Stimulated activated CD8-positive, alpha-beta memory T cell treated with anti-CD3 and anti-CD28 coated beads, Interleukin-12 subunit alpha, Interleukin-12 subunit beta, amount 100 ng/mL, for 4 hours (primary cell): Measurements from ENCODE around the gene CYSRT1.
"Not testable (repeated sequence)": the region's sequence is repeated elsewhere in the genome, so short reads cannot be mapped to it uniquely, and the experiment has no call there.

Experiments used
- DNase-seq: peaks from one replicate; pipeline ENCODE4 v3.0.0-alpha.2; 2020; ENCODE audit warnings: low read depth

Gene CYSRT1

GRCh38 chr9:137237759-137238726, 13.1 kb downstream of the CYSRT1 start:
- no peak for DNase-seq

GRCh38 chr9:137239541-137240200, 14.7 kb downstream of the CYSRT1 start:
- DNase-seq: not testable (repeated sequence)

- peak; percentile 68 for DNase-seq
Observed at GRCh38 chr9:137240318-137240840, 15.4 kb downstream of the CYSRT1 start.

GRCh38 chr9:137240841-137241489, 16.0 kb downstream of the CYSRT1 start, which contains the start of gene TUBB4B:
TSS of gene TUBB4B (plus strand) at chr9:137241287. CDS start at chr9:137241361, 74 bp downstream.
- DNase-seq: peak; percentile 92

GRCh38 chr9:137241490-137242268, 16.7 kb downstream of the CYSRT1 start:
- peak; percentile 65 for DNase-seq

GRCh38 chr9:137242269-137243203, 17.6 kb downstream of the CYSRT1 start:
- DNase-seq: no peak

- not testable (repeated sequence) for DNase-seq
Observed at GRCh38 chr9:137243266-137243625, 18.3 kb downstream of the CYSRT1 start.

GRCh38 chr9:137243626-137244485, 18.9 kb downstream of the CYSRT1 start:
- DNase-seq: no peak

- DNase-seq: no peak
Observed at GRCh38 chr9:137244486-137245449, 19.8 kb downstream of the CYSRT1 start.

- DNase-seq: no peak
Observed at GRCh38 chr9:137245450-137246421, 20.8 kb downstream of the CYSRT1 start.

GRCh38 chr9:137247135-137247915, 22.4 kb downstream of the CYSRT1 start:
- DNase-seq: no peak

GRCh38 chr9:137247916-137248175, 22.9 kb downstream of the CYSRT1 start:
- DNase-seq: no peak

GRCh38 chr9:137250329-137251193, 25.6 kb downstream of the CYSRT1 start:
- no peak for DNase-seq

- no peak for DNase-seq
Observed at GRCh38 chr9:137251194-137251461, 26.2 kb downstream of the CYSRT1 start, which contains the start of gene STPG3. TSS of gene STPG3 (plus strand) at chr9:137251286. CDS start at chr9:137251287, 1 bp downstream.

- no peak for DNase-seq
Observed at GRCh38 chr9:137251490-137252268, 26.7 kb downstream of the CYSRT1 start.
